ENCODE measurements around the gene MLYCD. TPM values are rescaled to one million over a fixed set of nuclear protein-coding genes. Genes with fewer than 3 reads are reported as not detected.
"Not testable (repeated sequence)": the region's sequence is repeated elsewhere in the genome, so short reads cannot be mapped to it uniquely, and the experiment has no call there.

The MLYCD gene
- polyA plus RNA-seq, 1 experiment, result 2.6 TPM

- ChIA-PET POLR2A (no interaction called here), CTCF (interaction anchor here (1.1 to 1.4 kb wide), 4 partner anchors 10 to 21 kb away, joined by 3 to 5 read pairs (median 4); no protein-coding TSS in a partner anchor)
- no peak overlapping the region for H3K4me3 ChIP-seq (ENCODE audit: low read depth, low read length)
- DNase-seq (ENCODE audit: low read depth), result no peak
- TF ChIP-seq CTCF (IDR thresholded peaks at IDR 0.05; ENCODE audit: insufficient read depth, low read depth, low read length), result no peak
- no peaks in the 10 kb centered on the region for H3K36me3 ChIP-seq (ENCODE audit: control insufficient read depth, insufficient read depth, low read length)
- no peaks in the 10 kb centered on the region for H3K27me3 ChIP-seq (ENCODE audit: control insufficient read depth, insufficient read depth, low read length)
These were observed 48.1 kb downstream of the MLYCD start for GRCh38 chr16:83946781-83947566.

DNA sequence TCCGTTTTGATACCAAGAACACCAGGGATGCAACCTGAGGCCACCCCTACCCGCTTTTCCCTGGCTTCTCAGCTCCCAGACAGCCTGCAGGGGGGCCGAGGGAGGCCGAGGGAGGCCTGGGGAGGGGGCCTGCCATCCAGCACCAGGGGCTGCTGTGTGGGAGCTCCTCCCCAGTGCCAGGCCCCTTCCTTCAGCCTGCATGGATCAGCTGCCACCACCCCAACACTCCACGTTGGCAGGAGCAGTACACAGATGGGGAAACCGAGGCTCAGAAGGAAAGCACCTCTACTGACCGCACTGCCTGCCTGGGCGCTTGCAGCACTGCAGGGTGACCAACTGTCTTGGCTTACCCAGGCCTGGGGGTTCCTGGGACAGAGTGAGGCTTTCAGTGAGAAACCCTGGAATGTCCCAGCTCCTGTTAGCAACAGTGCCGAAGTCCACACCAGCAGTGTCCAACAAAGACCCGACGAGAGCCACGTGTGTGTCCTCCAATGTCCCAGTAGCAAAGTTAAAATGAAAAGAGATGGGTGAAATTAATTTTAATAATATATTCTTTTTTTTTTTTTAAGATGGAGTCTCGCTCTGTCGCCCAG, 48.8 kb downstream of the MLYCD start:
- Histone ChIP-seq H3K27me3 (ENCODE audit: control insufficient read depth, insufficient read depth, low read length) (no peaks in the 10 kb centered on the region), H3K4me3 (ENCODE audit: low read depth, low read length) (no peak overlapping the region), H3K36me3 (ENCODE audit: control insufficient read depth, insufficient read depth, low read length) (no peaks in the 10 kb centered on the region)
- TF ChIP-seq CTCF (IDR thresholded peaks at IDR 0.05; ENCODE audit: insufficient read depth, low read depth, low read length), result no peak
- no peak for DNase-seq (ENCODE audit: low read depth)
- ChIA-PET POLR2A (no interaction called here), CTCF (interaction anchor here (1.1 to 1.4 kb wide), 4 partner anchors 9 to 21 kb away, joined by 3 to 5 read pairs (median 4); no protein-coding TSS in a partner anchor)

- DNase-seq (ENCODE audit: low read depth), result no peak
- Histone ChIP-seq H3K27me3 (ENCODE audit: control insufficient read depth, insufficient read depth, low read length) (no peaks in the 10 kb centered on the region), H3K36me3 (ENCODE audit: control insufficient read depth, insufficient read depth, low read length) (no peaks in the 10 kb centered on the region), H3K4me3 (ENCODE audit: low read depth, low read length) (no peak overlapping the region)
- POLR2A ChIA-PET, result no interaction called here
- CTCF ChIA-PET, result interaction anchor here (0.6 kb wide), 1 partner anchor 22 kb away, joined by 3 read pairs; no protein-coding TSS in a partner anchor
- TF ChIP-seq CTCF (IDR thresholded peaks at IDR 0.05; ENCODE audit: insufficient read depth, low read depth, low read length), result no peak
These were observed 50.2 kb downstream of the MLYCD start for GRCh38 chr16:83948914-83949723.

GRCh38 chr16:83949724-83950001, 50.7 kb downstream of the MLYCD start:
- CTCF ChIA-PET, result interaction anchor here (0.6 kb wide), 1 partner anchor 23 kb away, joined by 3 read pairs; no protein-coding TSS in a partner anchor
- no peak for TF ChIP-seq CTCF (IDR thresholded peaks at IDR 0.05; ENCODE audit: insufficient read depth, low read depth, low read length)
- POLR2A ChIA-PET, result no interaction called here

GRCh38 chr16:83950862-83951399, 52.0 kb downstream of the MLYCD start:
- H3K27me3 ChIP-seq (ENCODE audit: control insufficient read depth, insufficient read depth, low read length); CTCF ChIA-PET; DNase-seq (ENCODE audit: low read depth); H3K36me3 ChIP-seq (ENCODE audit: control insufficient read depth, insufficient read depth, low read length); POLR2A ChIA-PET; H3K4me3 ChIP-seq (ENCODE audit: low read depth, low read length): not testable (repeated sequence)

More at GRCh38 chr16:83949724-83950001, 50.7 kb downstream of the MLYCD start:
- no peaks in the 10 kb centered on the region for H3K36me3 ChIP-seq (ENCODE audit: control insufficient read depth, insufficient read depth, low read length)
- H3K4me3 ChIP-seq (ENCODE audit: low read depth, low read length), result no peak overlapping the region
- no peak for DNase-seq (ENCODE audit: low read depth)
- H3K27me3 ChIP-seq (ENCODE audit: control insufficient read depth, insufficient read depth, low read length), result no peaks in the 10 kb centered on the region

Data from BJ (cell line).